Kidney (tissue), 14 donors: Measurements from ENCODE around the gene IFIT2. TPM values are rescaled to one million over a fixed set of nuclear protein-coding genes. Genes with fewer than 3 reads are reported as not detected.

Source experiments
- DNase-seq, 5 donors: peaks; one replicate each; pipeline ENCODE4 v3.0.0-alpha.2; 2013 to 2020
- FAIRE-seq: peaks from 2 replicates; lab custom pipeline; 2012; peaks lifted over from hg19 to GRCh38; lab: Jason Lieb, UNC
- H3K27ac ChIP-seq, 2 donors: one replicate each; pipeline ENCODE4 v1.7.0; 2013; ENCODE audit warnings: low read depth in 2 of 2, low read length in 2 of 2, inconsistent platforms in 1 of 2
- H3K27me3 ChIP-seq: one replicate; pipeline ENCODE4 v1.7.1; 2013; ENCODE audit warnings: low read length, inconsistent platforms; ENCODE audit not compliant: control insufficient read depth, insufficient read depth
- H3K36me3 ChIP-seq, 3 donors: one replicate each; pipeline versions ENCODE4 v1.7.0 to v1.7.1; 2013; ENCODE audit warnings: low read length in 3 of 3, control low read depth in 1 of 3, inconsistent platforms in 1 of 3; ENCODE audit not compliant: insufficient read depth in 3 of 3, control insufficient read depth in 2 of 3
- H3K4me1 ChIP-seq, 3 donors: one replicate each; pipeline versions ENCODE4 v1.7.0 to v1.7.1; 2013; ENCODE audit warnings: low read length in 3 of 3, inconsistent platforms in 1 of 3, low read depth in 1 of 3; ENCODE audit not compliant: control insufficient read depth in 2 of 3, insufficient read depth in 2 of 3
- H3K4me3 ChIP-seq, 3 donors: one replicate each; pipeline versions ENCODE4 v1.7.0 to v1.8.1; 2013; ENCODE audit warnings: low read length in 3 of 3, control low read depth in 1 of 3, inconsistent platforms in 1 of 3
- H3K9ac ChIP-seq, 3 donors: one replicate each; pipeline versions ENCODE4 v1.7.0 to v1.7.1; 2013; ENCODE audit warnings: low read length in 3 of 3, control low read depth in 1 of 3, inconsistent platforms in 1 of 3
- H3K9me3 ChIP-seq, 3 donors: one replicate each; pipeline versions ENCODE4 v1.7.0 to v1.7.1; 2013; ENCODE audit warnings: low read length in 3 of 3, control low read depth in 1 of 3, inconsistent platforms in 1 of 3; ENCODE audit not compliant: control insufficient read depth in 2 of 3, insufficient read depth in 1 of 3
- CTCF ChIP-seq: IDR thresholded peaks from 3 replicates; pipeline ENCODE4 v1.5.1; 2012; ENCODE audit warnings: mild to moderate bottlenecking, moderate library complexity, borderline replicate concordance; ENCODE audit not compliant: insufficient read depth; ENCODE audit errors: extremely low read depth
- intact Hi-C: fragments of 100-400 bp; cut with DNase I; formaldehyde crosslinking; loops from one replicate; pipeline ENCODE4 v1.11.1; 2022
- polyA plus RNA-seq: library from polyadenylated mRNA; stranded (reverse); fragments of 350-450 nt; fragmentation: Illumina TruSeq; extraction: RNeasy Lipid Tissue Mini Kit (QIAGEN cat#74804); gene quantifications from one replicate; pipeline ENCODE4 v1.2.3, GENCODE V29; 2014; ENCODE audit warnings: low read depth, low replicate concordance; ENCODE audit not compliant: insufficient read depth
- total RNA-seq: library from RNA; stranded (reverse); fragmentation: NEBNext Ultra II Directional; extraction: Animal tissue kit (Norgen Biotek cat#: 25700); gene quantifications from one replicate; pipeline ENCODE4 v1.2.1, GENCODE V29; 2021
- donor health status: control.
- donor health status: control.
- donor health status: control.
- donor health status: control.
- donor health status: control.
- donor health status: DM: yes; HTN: yes; CAD: no.
- donor health status: Normal renal cell carcinoma (clear cell type).

Gene IFIT2
- total and polyA plus RNA-seq, 2 donors from 2014 or later: 6.9 to 12.2 TPM

DNA sequence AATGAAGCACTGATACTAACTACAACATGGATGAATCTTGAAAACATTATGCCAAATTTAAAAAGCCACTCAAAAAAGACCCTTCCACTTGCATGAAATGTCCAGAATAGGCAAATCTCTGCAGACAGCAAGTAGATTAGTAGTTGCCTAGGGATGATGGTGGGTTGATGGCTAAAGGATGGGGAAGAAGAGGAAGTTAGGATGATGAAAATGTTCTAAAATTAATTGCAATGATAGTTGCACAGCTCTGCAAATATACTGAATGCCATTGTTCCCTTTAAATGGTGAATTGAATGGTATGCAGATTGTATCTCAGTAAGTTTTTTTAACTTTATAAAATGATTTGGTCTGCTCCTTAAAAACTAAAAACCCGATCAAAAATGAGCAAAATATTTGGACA lies 43.0 kb upstream of the IFIT2 start:
- Histone ChIP-seq H3K27me3 (no peaks in the 10 kb centered on the region), H3K9ac (no peak overlapping the region), H3K36me3 (no peaks in the 10 kb centered on the region), H3K9me3 (no peaks in the 10 kb centered on the region), H3K4me3 (no peak overlapping the region), H3K4me1 (peaks cover 0 to 5% (median 4%) of the 10 kb centered on the region in 3 donors), H3K27ac (no peak overlapping the region)
- DNase-seq (no peak), FAIRE-seq (no peak)
- intact Hi-C loops: no loop called here
- no peak for TF ChIP-seq CTCF

DNA sequence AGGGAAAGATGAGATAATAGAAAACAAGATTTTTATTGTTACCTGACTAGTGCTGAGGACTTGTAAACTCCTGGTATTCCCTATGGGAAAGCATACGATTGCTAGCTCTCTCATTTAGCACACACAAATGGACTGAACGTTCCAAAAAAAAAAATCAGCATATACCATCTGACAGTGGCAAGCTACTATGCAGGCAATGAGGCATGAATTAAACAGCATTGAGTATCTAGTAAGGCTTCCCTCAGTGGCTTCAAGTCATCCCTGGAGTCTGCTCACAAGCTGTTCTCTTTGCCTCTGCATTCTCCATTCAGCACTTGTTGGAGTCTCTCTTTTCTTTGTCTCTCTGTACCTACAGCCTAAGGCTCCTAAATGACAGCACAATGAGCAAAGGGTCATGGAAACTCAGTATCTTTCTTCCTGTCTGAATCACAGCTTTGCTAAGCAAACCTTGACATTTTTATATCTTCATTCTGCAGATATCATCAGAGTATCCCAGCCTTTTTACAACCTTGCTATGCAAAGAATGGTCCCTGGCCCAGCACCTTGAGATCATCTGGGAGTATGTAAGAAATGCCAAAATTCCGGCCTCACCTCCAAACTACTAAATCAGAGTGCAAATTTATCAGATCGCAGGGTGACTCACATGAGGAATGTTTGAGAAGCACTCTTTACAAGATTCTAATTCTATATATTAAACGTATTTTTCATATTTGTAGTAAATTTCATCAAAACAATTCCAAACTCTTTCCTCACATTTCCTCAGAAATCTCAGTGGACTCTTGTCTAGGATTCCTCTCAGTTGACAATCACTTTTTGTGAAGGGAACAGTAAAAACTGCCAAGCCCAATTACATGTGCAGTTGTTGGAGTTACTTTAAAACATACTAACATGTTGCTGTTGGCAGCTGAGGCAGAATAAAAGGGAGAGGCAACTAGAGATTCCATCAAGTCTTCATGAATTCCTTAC lies 39.5 kb upstream of the IFIT2 start:
- no peaks in the 10 kb centered on the region for H3K9me3 ChIP-seq
- H3K27me3 ChIP-seq: no peaks in the 10 kb centered on the region
- peaks cover 0 to 5% (median 4%) of the 10 kb centered on the region in 3 donors for H3K4me1 ChIP-seq
- intact Hi-C loops: no loop called here
- DNase-seq (no peak), FAIRE-seq (no peak)
- peak overlapping the region in 1 of 2 donors; percentile 30 for H3K27ac ChIP-seq
- no peak overlapping the region for H3K9ac ChIP-seq
- no peaks in the 10 kb centered on the region for H3K36me3 ChIP-seq
- H3K4me3 ChIP-seq: no peak overlapping the region
- TF ChIP-seq CTCF: no peak

GRCh38 chr10:89263091-89263490 lies 38.8 kb upstream of the IFIT2 start:
- Histone ChIP-seq H3K4me3 (no peak overlapping the region), H3K9ac (no peak overlapping the region), H3K27ac (no peak overlapping the region), H3K27me3 (no peaks in the 10 kb centered on the region), H3K4me1 (peaks cover 0 to 5% (median 4%) of the 10 kb centered on the region in 3 donors), H3K9me3 (no peaks in the 10 kb centered on the region), H3K36me3 (no peaks in the 10 kb centered on the region)
- intact Hi-C loops: no loop called here
- no peak for DNase-seq
- no peak for FAIRE-seq
- no peak for TF ChIP-seq CTCF
